Nephron (organoid): ENCODE data around the gene UBASH3B.

Experiments
- H3K27ac Mint-ChIP-seq, 3 experiments: 2 replicates each; pipeline ENCODE4 v1.8.0; 2020; ENCODE audit warnings: mixed read lengths in 3 of 3, mild to moderate bottlenecking in 2 of 3, moderate library complexity in 1 of 3
- H3K27me3 Mint-ChIP-seq: 2 replicates; pipeline ENCODE4 v1.8.0; 2021; ENCODE audit warnings: low read depth, mild to moderate bottlenecking, moderate library complexity, mixed read lengths
- H3K36me3 Mint-ChIP-seq: 2 replicates; pipeline ENCODE4 v1.8.0; 2020; ENCODE audit warnings: low read depth, mixed read lengths
- H3K4me1 Mint-ChIP-seq: 2 replicates; pipeline ENCODE4 v1.8.0; 2020; ENCODE audit warnings: mixed read lengths
- H3K4me3 Mint-ChIP-seq, 3 experiments: 2 replicates each; pipeline ENCODE4 v1.8.0; 2020; ENCODE audit warnings: mild to moderate bottlenecking in 3 of 3, mixed read lengths in 3 of 3, moderate library complexity in 2 of 3
- H3K9me3 Mint-ChIP-seq: 2 replicates; pipeline ENCODE4 v1.8.0; 2020; ENCODE audit warnings: mixed read lengths
- TF ChIP-seq, protein P1 (sequence below), 3 experiments: fragments of 200-600 bp; sonication (generic); IDR thresholded peaks; one replicate each; pipeline ENCODE4 v1.5.0; 2021; ENCODE audit warnings: antibody characterized with exemption in 3 of 3; ENCODE audit not compliant: unreplicated experiment in 3 of 3

UBASH3B gene

DNA sequence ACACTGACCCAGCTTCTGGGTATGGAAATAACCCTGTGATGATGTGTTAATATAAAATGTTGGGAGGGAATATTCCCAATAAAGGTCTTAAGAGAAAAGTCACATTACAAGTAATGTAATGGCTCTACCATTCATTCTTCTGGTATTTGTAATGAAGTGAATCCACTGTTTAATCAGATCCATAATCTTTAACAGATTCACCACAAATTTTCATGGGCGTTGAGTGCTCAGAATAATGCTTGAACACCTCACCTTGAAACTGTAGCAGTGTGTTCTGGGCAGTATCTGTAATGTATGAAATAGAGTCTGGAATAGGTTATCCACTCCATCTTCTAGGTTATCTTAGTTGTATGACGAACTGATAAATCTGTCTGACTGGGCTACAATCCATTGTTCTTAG is 156.2 kb downstream of the UBASH3B start:
- TF ChIP-seq, protein P1, sequence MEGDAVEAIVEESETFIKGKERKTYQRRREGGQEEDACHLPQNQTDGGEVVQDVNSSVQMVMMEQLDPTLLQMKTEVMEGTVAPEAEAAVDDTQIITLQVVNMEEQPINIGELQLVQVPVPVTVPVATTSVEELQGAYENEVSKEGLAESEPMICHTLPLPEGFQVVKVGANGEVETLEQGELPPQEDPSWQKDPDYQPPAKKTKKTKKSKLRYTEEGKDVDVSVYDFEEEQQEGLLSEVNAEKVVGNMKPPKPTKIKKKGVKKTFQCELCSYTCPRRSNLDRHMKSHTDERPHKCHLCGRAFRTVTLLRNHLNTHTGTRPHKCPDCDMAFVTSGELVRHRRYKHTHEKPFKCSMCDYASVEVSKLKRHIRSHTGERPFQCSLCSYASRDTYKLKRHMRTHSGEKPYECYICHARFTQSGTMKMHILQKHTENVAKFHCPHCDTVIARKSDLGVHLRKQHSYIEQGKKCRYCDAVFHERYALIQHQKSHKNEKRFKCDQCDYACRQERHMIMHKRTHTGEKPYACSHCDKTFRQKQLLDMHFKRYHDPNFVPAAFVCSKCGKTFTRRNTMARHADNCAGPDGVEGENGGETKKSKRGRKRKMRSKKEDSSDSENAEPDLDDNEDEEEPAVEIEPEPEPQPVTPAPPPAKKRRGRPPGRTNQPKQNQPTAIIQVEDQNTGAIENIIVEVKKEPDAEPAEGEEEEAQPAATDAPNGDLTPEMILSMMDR (IDR thresholded peaks at IDR 0.05; ENCODE audit: unreplicated experiment in 3 of 3) = no peak
- H3K27me3 Mint-ChIP-seq = no peaks in the 10 kb centered on the region
- H3K27ac Mint-ChIP-seq = no peak overlapping the region
- H3K36me3 Mint-ChIP-seq = no peaks in the 10 kb centered on the region
- no peak overlapping the region for H3K4me3 Mint-ChIP-seq
- peaks cover under 1% of the 10 kb centered on the region for H3K9me3 Mint-ChIP-seq
- H3K4me1 Mint-ChIP-seq = peaks cover 17% of the 10 kb centered on the region

DNA sequence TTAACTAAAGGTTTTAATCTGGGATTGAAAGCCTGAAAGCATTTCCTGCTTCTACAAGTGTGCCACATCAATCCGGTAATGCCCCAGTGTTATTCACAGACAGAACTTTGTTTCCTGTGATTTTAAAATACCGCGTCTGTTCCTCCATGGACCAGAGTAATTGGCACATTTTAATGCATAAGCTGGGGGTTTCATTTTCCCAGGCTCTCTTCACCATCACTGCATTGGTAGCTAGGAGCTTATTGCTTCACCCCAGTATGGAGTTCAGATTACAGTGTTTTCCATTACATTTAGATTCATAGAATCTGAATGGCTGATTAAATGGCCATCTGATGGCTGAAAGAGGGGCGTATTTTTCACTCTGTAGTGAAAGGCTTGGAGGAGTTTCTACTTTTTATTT is 157.1 kb downstream of the UBASH3B start:
- Mint-ChIP-seq H3K9me3 (peaks cover 5% of the 10 kb centered on the region), H3K36me3 (no peaks in the 10 kb centered on the region), H3K4me1 (peaks cover 22% of the 10 kb centered on the region)

DNA sequence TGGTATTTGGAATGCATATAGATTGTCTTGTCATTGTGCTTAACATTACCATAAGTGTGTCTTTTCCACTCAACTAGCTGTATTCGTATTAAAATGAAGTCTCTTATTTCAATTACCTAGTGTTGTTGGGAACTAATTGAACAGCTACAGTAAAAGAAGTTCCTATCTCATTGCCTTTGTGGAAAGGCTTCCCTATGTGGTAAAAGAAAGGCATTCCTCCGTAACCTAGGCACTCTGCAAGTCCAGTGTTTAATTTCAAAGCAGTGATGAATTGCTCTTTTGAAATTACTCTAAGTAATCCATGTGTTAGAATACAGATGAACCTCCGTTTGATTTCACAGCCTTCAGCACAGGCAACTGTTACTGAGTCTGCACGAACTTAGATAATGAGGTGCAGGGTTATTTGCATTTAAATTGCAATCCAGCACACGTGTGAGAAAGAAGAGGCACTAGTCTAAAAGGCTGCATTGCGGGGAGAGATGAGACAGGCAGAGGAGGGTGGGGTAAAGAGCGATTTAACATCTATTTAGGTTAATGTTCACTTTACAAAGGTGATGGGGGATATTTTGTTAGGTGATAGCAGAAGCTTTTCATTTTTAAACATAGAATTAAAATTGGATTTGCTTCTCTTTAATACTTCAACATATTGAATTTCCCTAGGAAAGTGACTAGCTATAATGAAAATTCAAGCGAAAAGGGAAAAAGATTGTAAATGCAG is 157.8 kb downstream of the UBASH3B start:
- Mint-ChIP-seq H3K27ac (no peak overlapping the region), H3K36me3 (no peaks in the 10 kb centered on the region), H3K9me3 (peaks cover 7% of the 10 kb centered on the region), H3K4me1 (peaks cover 16% of the 10 kb centered on the region), H3K27me3 (no peaks in the 10 kb centered on the region), H3K4me3 (no peak overlapping the region)
- TF ChIP-seq, protein P1 (IDR thresholded peaks at IDR 0.05; ENCODE audit: unreplicated experiment in 3 of 3) = no peak

More for the DNA sequence above, 157.1 kb downstream of the UBASH3B start:
- TF ChIP-seq, protein P1 (IDR thresholded peaks at IDR 0.05; ENCODE audit: unreplicated experiment in 3 of 3) = no peak
- Mint-ChIP-seq H3K27ac (no peak overlapping the region), H3K27me3 (no peaks in the 10 kb centered on the region), H3K4me3 (no peak overlapping the region)

DNA sequence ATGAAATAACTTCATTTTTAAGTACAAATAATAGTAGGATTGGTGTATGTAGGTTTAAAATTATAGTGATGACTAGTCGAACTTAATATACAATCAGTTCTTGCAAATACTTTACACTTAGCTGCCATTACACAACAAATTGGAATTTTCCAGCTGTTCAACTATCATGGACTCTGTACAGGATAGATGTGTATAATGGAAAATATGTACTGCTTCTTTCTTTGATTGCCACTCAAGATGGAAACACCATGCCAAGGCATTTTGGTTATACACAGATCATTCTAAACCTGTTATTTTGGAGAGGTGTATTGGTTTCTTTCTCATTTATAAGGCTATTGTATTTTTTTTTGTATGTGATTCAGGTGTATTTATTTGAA is 158.4 kb downstream of the UBASH3B start:
- H3K9me3 Mint-ChIP-seq = peaks cover 8% of the 10 kb centered on the region
- no peak overlapping the region for H3K4me3 Mint-ChIP-seq
- H3K27me3 Mint-ChIP-seq = no peaks in the 10 kb centered on the region
- TF ChIP-seq, protein P1 (IDR thresholded peaks at IDR 0.05; ENCODE audit: unreplicated experiment in 3 of 3) = no peak
- peaks cover 11% of the 10 kb centered on the region for H3K4me1 Mint-ChIP-seq
- no peaks in the 10 kb centered on the region for H3K36me3 Mint-ChIP-seq
- no peak overlapping the region for H3K27ac Mint-ChIP-seq

DNA sequence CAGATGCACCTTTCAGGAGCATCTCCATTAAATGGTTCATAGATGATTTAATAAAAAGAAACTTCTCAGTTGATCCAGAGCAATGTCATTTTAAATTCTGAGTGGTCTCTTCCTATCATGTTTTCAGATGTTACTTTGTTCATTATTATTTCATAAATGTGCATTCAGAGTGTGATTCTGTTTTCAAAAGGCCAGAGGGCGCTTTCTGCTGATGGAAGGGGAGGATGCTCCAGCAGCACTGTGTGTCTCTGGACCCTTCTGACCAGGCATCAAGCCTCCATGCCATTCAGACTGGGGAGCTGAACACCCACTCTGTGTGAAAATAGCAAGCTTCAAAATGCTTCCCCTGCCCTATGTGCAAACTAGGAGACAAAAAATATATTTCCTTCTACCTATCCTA is 158.9 kb downstream of the UBASH3B start:
- no peak overlapping the region for H3K4me3 Mint-ChIP-seq
- no peak overlapping the region for H3K27ac Mint-ChIP-seq
- no peaks in the 10 kb centered on the region for H3K36me3 Mint-ChIP-seq
- TF ChIP-seq, protein P1 (IDR thresholded peaks at IDR 0.05; ENCODE audit: unreplicated experiment in 3 of 3) = no peak
- peaks cover 13% of the 10 kb centered on the region for H3K9me3 Mint-ChIP-seq
- H3K27me3 Mint-ChIP-seq = no peaks in the 10 kb centered on the region
- H3K4me1 Mint-ChIP-seq = peaks cover 9% of the 10 kb centered on the region

DNA sequence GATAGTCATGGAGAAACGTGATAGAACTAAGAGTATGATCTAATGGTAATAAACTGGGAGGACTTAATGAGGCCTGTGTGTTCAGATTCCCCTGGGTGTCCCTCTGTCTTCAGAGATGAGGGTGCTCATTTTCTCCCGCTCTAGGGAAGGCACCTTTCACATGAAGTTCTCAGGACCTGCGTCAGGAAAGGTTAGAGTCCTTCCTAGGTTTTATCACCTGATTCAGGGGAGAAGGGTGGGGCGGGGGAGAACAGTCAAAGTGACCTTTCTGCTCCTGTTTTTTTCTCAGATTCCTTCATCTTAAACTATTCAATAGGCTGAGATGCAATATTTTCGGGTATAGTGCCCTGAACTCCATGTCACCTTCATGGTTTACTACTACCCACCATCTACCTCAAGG is 160.4 kb downstream of the UBASH3B start:
- Mint-ChIP-seq H3K27me3 (no peaks in the 10 kb centered on the region), H3K9me3 (peaks cover 21% of the 10 kb centered on the region), H3K27ac (no peak overlapping the region), H3K4me3 (no peak overlapping the region), H3K36me3 (no peaks in the 10 kb centered on the region), H3K4me1 (peaks cover 5% of the 10 kb centered on the region)
- TF ChIP-seq, protein P1 (IDR thresholded peaks at IDR 0.05; ENCODE audit: unreplicated experiment in 3 of 3) = no peak
